DMS53 (cell line): ENCODE data around the gene MXD3.
"Not testable (repeated sequence)": the region's sequence is repeated elsewhere in the genome, so short reads cannot be mapped to it uniquely, and the experiment has no call there.

ENCODE experiments used
- DNase-seq: peaks from one replicate; lab custom pipeline; 2025; lab: John Stamatoyannopoulos, UW

The MXD3 gene

DNA sequence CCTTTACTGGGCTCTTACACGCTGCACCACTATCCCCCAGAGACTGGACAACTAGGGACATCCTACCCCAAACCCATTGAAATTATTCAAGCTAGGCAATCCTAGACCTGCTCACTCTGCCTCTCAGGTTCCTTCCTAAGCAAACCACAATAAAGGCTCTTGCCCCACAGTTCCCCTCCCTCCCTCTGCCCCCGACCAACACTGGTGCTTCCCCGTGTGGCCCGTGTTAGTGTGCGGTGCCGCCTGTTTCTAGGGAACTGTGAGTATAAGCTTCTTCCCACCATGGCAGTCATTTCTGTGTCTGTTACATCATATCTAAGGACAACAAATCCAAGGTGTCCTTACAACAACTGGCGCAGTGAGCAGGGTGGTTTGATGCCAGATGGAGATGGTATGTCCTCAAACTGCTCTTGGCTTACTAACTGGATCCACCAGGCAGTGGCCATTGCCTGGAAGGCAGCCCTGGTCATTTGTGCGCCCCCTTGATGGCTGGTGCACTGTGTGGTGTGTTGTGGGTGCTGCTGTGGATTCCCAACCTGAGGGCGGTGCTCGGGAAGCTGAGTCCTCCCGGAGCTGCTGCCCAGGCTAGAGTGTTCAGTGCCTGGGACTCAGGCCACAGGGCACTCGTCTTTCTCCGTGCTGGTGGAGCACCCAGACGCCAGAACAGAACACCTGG is 8.4 kb upstream of the MXD3 start:
- DNase-seq: no peak

DNA sequence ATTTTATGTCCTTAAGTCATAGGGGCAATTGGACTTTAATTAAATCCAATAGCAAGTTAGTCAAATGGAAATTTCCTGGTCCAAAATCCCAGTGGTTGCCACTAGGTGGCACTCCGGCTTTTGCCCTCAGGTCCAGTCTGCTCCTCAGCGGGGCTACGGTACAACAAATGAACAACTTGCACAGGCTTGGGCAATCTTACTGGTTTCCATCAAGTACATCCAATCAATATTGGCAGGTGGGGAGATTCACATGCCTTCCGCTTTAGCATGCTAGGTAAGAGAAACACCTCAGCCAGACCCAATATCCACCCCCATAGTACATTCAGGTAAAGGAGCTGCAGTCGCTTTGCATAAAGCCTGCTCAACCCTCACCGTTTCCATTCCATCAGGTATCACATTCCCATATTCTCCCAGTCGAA is 6.3 kb upstream of the MXD3 start:
- peak; percentile 88 for DNase-seq

DNA sequence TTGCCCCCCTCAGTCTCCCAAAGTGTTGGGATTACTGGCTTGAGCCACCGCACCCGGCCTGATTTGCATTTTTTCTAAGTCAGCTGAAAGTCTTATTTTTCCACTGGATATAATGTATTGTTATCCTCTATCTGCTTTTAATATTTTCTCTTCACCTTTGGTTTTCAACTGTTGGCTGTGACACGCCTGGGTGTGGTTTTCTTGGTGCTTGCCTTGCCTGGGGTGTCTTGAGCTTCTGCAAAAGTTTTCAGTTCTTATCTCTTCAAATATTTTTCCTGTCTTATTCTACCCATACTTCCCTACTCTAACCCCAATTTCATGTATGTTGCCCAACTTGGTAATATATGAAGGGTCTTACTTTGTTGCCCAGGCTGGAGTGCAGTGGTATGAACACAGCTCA is 4.3 kb upstream of the MXD3 start:
- no peak for DNase-seq

DNA sequence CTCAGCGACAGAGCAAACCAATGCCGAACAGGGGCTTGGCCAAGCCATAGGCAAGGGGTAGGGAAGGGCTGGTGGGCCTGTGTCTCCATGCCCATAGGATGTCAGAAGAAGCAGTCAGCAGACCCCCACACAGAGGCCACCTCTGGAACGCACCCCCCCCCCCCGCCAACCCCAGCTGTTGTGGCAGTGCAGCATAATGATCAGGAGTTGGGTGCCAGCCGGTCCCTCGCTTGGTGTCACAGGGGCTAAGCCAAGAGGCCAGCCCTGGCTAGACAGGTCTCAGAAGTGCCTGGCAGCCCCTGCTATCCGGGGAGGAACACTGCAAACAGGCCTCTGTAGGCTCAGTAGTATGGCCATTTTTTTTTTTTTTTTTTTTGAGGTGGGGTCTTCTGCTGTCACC is 3.7 kb upstream of the MXD3 start:
- DNase-seq: no peak

DNA sequence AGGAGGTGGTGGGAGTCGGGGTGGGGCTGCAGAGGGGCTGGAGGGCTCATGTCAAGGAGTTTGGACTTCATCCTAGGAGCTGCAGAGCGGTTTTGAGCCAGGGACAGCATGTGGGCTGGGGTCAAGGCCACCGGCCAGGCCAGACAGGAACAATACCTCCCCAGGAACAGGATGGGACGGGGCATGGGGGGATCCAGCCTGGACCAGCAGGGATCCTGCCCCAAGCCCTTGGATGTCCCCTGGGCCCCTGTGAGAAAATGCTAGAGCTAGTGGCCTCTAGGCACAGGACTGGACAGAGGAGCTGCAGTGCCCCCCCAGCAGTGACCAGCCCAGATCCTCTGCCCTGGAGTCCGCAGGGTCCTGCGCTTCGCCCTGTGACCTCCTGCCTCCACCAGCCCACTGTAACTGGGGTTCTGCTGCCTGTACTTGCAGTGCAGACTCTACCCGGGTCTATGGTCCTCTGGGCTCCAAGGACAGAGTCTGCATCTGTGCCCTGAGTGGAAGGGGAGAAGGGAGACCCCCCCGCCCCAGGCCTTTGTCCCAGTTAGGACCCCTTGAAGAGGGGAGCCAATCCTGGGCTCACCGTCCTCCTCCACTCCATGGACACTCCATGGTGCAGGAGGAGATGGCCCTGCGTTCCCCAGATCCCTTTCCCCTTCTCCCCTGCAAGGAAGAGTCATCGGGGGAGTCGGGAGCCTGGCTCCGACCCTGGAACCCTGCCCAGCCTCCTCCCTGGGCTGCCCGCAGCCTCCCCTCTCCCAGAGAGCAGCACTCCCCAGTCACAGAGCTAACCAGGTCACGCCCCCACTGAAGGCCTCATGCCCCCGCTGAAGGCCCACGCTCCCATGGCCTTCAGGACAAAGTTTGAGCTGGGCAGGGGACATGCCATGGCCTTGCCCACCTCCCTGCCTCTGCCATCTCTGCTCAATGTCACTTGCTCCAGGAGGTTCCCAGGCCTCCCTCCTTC is 3.0 kb upstream of the MXD3 start:
- no peak for DNase-seq

DNA sequence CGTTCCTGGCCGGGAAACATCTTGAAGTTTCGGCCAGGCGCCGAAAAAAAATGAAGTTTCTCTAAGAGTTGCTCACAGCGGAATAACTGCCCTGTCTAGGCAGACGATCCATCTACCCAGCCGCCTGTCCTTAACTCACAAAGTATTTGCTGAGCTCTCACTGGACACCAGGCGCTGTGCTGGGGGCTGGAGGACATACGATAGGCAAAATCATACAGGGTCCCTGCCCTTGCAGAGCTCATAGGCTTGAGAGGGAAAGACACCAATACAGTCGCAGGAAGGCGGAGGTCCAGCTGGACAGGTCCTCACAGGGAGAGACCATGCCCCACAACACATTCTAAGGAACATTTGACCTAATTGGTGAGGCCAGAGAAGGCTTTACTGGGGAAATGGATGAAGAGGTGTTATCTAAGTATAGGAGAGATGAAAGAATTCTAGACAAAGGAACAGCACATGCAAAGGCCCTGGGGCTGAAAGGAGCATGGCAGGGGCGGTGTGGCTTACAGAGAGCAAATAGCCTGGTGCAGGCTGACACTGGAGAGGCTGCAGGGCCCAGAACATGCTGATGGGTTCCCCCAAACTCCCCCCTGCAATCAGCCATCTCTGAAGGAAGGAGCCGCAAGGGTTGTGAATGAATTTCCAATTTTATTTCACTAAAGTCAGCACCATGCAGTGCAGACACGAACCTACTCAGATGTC is 2.0 kb upstream of the MXD3 start:
- no peak for DNase-seq

DNA sequence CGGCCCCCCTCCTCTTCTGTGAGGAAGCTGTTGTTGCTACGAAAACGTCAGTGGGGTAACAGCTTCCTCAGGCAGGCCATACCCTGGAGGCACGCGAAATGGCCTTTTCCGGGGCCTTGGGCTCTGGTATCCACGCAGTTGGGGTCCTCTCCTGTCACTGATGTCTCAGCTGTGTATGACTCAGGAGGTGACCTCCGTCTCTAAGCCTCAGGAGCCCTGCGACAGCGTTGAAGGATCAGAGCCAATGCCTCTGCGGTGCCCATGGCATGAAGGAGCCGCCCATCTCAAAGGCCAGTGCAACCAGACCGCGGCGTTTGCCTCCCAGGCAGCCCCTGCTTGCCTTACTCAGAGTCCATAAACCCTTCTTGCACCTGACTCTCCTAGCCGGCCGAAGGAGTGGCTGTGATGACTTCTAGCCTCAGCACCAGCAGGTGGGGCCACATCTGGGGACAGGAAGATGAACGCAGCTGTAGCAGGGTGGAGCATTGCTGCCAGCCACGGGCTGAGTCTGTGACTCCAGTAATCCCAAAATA is 1.0 kb upstream of the MXD3 start:
- DNase-seq: peak; percentile 84

DNA sequence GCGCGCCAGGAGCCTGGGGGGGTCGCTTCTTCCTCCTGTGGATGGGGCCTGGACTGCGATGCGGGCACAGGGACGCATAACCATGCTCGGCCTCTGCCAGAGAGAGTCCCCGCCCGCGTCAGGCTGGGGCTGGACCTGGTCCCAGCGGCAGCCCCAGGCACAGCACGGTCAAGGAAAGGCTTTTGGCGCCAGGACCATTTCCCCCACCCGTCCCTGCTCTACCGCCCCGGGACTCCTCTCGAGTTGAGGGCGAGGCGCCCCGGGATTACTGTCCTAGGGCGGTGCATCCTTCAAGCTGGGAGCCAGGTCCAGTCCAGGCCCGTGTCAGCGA is 341 bp downstream of the MXD3 start:
- peak; percentile 77 for DNase-seq

DNA sequence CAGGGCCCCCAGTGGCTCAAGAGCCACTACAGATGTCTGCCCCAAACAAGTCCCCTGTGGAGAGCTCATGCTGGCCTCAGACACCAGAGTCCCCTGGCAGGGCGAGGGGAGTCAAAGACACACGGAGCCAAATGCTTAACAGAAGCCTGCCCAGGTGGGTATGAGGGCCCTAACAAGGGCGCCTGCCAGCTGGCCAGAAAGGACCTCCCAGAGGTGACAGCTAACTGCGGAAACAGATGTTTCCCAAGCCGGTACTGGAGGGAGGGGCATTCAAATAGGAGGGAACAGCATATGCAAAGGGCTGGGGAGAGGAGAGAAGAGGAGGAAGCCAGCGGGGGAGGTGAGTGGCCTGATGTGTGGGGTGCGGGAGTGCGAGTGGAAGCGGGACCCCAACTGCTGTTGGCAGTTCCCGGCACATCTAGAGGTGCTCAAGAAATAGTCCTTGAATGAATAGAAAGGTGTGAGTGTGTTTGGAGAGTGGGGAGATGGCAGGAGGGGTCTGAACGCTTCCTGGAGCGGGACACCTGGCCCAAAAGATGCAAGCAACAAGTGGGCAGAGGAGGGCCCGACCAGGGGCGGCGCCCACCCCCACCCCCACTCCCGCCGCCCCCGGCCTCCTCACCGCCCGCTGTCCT is 824 bp downstream of the MXD3 start:
- DNase-seq: peak; percentile 84

DNA sequence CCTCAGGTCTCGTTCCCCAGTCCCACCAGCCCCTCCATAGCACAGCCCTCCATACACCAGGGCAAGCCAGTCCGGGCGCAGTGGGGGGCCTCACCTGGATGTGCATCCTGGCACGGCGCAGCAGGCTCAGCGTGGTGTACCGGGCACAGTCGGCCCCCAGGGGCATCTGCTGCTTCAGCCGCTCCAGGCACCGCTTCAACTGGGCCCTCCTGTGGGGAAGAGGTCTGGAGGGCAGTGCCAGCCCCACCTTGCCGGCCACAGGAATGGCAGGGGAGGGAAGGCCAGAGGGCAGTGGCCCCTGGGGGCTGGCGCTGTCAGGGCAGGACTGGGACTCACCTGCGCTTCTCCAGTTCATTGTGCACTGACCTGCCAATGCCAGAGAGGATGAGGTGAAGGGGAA is 1.4 kb downstream of the MXD3 start:
- DNase-seq: no peak

DNA sequence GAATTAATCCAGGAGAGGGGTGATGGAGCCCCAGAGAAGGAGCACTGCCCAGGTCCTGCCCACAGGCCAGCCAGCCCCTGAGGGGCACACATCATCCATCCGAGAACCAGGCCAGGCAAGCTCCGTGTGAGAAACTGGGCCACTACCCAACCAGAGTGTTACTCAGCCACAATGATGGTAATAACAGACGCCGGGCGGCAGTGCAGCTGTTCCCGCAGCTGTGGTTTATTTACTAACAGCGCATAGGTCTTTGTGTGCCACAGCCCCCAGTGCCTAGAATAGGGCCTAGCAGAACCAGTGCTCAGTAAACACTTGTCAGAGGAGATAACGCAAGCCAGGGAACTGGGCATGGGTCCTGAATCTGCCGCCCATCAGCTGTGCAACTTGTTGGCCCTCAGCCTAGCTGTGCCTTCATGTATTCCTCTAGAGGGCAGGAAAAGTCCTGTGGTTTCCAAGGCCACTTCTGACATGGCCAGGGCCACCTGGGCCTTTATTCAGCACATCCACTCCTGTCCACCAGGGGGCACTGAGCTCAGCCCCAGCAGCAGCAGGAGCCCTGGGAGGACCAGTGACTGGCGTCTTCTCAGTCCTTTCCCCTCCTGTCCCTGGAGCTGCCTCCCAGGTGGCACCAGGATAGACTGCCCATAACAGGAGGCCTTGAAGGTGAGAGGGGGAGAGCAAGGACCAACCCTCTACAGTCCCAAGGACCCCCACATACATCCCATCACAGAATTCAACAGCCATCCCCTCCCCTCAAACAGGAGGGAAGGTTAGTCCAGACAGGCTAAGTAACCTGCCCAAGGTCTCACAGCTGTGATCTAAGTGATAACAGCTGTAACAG is 2.1 kb downstream of the MXD3 start:
- DNase-seq: peak; percentile 91

DNA sequence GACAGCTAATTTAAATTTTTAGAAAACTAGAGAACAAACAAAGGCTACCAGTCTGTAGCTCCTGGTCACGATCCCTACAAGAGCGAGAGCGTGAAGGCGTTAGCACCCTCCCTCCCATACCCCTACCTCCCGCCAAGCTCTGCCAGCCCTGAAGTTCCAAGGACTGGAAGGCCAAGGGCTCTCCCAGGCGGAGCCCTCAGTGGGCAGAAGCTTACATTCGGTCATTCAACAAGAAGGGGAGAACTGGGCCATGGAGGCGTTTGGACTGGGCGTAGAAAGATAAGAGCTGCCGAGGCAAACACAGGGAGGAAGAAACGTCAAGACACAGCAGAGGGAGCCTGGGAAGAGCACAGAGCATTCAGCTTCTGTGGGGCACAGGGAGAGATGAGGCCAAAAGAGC is 3.0 kb downstream of the MXD3 start:
- no peak for DNase-seq

DNA sequence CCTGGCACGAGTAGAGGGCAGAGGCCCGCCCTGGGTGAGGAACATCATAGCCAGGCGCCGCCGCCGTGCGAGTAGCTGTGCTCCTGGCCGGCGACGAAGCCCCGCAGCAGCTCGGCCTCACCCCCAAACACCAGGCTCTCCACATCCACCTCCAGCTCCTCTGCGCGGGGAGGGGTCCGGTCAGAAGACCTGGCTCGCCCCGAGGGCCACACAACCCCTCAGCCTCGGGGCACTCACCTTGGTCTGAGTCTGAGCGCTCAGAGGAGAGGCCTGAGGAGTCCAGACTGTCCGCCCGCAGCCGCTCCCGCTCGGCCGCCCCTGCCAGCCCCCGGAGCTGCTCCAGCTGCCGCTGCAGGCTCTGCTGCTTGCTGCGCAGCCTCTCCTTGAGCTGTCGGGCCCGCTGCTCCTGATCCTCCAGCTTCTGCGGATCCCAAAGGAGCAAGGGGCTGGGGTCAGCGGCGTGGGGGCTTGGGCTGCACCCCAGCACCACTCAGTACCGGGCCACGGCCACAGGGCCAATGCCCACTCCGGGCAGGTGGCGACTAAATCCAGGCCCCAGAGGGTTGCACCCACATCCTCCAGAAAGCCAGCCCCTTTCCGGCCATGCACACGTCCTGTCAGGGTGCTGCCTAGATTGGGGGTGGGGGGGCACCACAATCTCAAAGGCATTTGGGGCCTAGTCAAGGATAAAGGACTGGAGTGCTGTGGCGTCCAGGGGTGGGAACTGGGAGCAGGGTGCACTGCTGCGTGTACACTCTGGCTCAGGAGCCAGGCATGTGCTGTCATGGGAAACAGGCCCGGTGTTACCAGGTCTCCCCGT is 3.9 kb downstream of the MXD3 start:
- DNase-seq: no peak

DNA sequence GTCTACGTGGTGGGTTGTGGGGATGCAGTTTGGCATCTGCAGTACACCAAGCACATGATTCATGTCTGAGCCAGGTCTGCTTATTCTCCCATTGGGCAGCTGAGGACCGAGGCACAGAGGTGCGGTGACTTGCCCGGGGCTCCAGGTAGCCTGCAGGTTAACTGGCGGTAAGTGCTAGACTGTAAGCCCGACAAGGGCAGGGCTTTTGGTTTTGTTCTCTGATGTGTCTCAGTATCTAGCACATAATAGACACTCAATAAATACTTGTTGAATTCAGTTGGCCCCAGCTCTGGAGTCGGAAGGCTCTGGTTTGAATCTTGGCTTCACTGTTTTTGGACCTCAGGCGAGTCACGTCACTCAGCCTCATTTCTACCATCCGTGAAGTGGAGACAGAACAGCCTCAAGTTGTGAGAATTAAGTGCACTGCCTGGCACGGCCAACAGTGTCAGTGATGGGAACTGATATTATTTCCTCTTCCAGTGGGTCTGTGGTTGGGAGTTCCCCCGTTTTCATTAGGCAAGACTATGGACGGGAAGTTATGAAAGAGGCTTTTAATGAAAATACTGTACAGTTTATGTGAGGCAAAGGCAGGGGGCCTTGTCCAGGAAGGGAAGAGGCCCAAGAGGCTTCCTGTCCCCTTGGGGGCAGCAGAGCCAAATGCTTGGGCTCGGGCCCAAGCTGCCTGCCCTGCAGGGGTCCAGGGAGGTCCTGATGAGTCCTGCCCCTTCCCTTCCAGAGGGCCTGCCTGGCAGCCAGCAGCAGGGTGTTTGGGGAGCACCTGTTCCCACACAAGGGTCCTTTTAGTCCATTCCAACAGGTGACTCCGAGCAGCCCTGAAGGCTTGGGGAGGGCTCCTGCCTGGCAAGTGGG is 4.8 kb downstream of the MXD3 start:
- no peak for DNase-seq

DNA sequence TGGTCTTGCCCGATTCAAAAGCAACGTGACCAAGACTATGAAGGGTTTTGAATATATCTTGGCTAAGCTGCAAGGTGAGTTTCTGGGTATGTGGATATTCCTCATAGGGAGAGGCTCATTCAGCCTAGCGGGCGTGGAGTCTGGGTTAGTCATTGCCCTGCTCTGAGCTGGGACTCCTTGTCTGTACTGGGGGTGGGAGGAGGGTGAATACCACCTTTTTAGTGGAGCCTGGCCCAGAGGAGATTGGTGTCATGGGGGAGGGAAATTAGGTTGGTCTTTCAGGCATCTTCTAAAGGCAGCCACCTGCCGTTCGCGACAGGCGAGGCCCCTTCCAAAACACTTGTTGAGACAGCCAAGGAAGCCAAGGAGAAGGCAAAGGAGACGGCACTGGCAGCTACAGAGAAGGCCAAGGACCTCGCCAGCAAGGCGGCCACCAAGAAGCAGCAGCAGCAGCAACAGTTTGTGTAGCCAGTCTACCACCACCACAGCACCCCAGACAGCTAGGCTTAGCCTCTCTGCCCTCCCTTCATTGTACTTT is 5.5 kb downstream of the MXD3 start:
- DNase-seq: not testable (repeated sequence)

DNA sequence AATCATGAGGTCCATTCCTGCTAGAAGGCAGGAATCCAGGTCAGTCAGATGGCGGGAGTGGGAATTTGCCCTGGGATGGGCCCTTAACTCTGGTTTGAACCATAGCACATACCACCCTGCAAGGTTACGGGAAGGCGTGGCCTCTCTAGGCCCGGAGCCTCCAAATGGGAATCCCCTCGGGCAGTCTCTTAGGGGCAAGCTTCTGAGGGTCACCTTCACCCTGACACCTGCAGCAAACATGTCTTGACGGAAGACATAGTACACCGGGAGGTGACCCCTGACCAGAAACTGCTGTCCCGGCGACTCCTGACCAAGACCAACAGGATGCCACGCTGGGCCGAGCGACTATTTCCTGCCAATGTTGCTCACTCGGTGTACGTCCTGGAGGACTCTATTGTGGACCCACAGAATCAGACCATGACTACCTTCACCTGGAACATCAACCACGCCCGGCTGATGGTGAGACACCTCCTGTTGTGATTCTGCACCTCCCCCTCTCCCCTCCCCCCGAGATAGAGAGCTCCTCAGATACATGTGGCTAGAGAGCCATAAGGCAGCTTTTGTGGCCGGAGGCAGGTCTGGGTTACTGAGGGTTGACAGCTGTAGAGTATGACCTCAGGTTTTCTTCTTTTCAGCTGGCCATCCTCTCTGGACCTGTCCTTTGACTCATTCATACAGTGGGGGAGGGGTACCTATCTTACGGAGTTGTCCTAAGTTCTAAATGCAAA is 7.1 kb downstream of the MXD3 start:
- DNase-seq: peak; percentile 71

DNA sequence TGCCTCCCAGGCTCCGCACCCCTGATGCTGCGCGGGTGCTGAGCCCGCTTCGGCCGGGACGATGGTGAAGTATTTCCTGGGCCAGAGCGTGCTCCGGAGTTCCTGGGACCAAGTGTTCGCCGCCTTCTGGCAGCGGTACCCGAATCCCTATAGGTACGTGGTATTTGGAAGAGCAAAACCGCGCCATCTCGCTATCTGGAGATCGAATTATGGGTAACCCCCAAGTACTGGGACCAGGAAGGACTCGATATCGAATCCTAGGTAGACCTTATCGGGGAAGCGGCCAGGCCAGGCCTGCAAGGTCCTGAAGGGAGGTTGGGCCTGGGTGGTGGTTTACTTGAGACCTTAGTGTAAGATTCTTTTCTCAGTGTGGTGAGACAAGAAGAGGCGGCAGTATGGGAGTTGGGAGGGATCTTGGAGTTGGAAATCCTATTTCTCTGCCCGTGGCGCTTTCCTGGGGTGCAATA is 7.7 kb downstream of the MXD3 start:
- DNase-seq: peak; percentile 61
